HG02623 (cell line): Measurements from ENCODE around the gene CASS4.

ENCODE experiments used
- ATAC-seq: cut with Tn5 transposase; IDR thresholded peaks from one replicate; pipeline ENCODE4 v1.9.1; 2021; ENCODE audit warnings: moderate library complexity; ENCODE audit not compliant: unreplicated experiment

Gene CASS4

GRCh38 chr20:56442389-56443365 lies 30.6 kb downstream of the CASS4 start:
- no peak for ATAC-seq

DNA sequence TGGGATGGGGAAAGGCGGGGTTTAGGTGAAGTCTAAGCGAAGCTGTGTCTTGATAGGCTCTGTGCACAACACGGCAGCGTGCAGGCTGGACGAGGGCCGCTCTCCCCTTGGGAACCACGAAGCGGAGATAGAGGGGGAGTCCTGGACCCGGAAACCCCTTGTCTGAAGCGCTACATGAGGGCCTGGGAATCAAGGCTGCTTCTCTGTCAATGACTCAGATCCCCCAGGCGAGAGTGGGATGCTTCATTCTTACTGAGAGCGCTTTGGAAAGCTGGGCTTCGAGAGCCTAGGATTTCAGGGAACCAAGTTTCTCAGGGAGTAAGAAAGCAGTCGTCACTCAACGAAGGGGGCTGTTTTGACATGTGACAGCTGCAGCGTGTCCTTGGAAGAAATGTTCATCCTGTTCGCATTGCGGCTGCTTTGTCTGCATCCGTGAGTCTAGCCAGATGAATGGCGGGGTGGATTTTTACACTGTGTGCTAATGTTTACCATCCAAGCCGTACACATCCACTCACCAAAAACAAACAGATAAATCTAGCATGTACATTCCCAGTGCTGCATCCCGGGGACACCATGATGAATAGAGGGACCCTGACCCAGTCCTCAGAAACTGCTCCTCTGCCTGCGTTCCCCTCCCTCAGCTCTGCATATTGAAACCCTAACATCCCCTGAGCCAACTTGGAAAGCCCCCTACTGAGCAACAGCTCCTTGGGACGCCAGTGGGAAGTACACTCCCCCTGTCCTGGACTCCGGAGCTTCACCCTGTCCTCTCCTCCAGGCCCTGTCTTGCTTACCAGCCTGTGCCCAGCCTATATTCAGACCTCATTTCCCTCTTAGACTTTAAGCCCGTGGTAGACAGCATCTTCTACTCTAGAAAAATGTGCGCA lies 31.8 kb downstream of the CASS4 start:
- no peak for ATAC-seq

GRCh38 chr20:56445130-56445529 lies 33.1 kb downstream of the CASS4 start:
- no peak for ATAC-seq

DNA sequence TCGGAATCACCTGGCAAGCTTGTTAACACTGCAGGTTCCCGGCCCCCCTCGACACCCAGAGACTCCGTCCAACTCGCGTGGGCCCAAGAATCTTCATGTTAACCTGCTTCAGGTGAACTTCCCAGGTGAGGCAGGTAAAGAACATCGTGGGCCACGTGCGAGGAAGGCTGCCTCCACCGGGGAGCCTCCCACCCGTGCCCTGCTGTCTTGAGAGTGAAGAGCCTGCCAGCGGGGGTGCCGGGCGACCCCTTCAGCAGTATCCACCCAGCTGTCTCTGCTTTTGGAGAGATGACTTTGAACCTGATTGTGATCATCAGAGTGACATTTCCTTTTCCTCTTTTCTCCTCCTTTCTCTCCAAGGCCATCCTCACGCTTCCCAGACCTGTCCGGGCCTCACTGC lies 33.5 kb downstream of the CASS4 start:
- no peak for ATAC-seq

DNA sequence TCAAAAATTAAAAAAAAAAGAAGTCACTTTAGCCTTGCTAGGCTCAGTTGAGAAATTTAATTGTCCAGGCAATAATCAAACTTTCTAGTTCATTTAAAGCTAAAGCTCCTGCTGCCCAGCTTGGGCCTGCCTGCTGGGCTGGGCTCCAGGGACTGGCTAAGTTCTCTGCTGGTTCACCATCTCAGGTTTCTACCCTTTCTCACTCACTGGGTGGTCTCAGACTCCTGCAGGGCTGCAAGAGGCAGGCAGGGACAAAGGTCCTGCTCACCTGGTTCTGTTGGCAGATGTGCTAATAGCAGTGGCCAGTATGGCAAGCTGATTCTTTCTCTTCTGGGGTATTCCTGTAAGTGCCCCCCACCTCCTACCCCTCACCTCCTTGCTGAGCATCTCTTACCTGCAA lies 35.2 kb downstream of the CASS4 start:
- no peak for ATAC-seq

- ATAC-seq: no peak
These were observed 37.4 kb downstream of the CASS4 start for GRCh38 chr20:56449459-56449858.

DNA sequence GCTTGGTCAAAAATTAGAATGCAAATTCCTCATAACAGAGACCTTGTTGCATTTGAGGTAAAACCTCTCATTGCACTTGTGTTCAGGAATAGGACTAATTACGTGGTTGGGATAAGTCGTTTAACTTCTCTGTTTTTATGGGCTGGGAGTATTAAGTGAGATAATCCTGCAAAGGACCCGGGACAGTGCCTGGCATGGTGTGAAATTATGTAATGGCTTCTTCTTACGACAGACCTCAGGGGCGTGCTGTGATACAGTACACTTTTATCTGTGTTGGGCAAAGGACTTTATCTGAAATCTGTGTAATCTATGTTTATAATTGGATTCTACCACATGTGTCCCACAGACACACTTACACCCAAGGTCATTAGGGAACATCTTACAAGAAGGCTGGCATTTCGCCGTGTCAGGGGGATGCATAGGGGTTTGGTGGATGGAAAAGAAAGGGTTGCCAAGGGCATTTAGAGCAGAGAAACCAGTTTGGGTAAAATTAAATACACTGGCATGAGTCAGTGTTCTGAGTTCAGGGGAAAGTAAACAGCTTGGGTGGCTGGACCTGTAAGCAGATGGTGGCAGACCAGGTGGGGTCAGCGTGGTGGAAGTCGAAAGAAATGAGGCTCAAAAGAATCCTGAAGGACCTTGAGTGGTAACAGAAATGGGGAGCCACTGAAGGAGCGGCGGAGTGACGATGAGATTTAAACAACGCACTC lies 39.2 kb downstream of the CASS4 start:
- ATAC-seq: no peak

DNA sequence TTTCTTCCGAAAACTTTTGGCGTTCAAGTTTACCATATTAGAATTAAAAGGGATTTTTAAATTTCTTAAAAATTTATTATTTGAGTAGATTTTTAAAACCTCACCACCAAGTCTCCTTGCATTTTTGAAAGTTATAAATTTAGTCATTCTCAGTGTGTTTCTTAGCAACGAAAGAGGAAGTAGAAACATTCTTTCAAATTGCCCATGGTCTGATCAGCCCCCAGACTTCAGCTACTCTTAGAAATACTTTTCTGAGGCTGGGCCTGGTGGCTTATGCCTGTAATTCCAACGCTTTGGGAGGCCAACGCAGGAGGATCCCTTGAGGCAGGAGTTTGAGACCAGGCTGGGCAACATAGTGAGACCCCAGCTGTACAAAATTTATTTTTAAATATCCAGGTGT lies 41.3 kb downstream of the CASS4 start:
- ATAC-seq: peak; percentile 78

DNA sequence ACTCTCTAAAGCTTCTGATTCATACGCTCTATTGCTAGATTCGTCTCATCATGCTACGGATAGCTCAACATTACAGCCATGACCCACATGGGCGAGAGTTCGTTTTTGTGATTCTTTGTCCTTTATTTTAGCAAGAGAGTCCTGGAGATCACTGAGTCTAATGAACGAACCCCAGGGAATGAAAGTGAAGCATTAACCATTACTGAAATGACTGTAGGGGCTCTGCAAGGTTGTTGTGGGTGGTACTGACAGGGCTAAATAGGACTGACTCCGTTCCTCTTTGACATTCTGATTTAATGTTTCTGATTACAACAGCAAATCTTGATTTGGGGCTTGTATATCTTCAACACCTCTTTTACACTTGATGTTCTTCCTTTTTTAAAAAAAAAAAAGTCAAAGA lies 42.7 kb downstream of the CASS4 start:
- ATAC-seq: peak; percentile 58

GRCh38 chr20:56458206-56458821 lies 46.3 kb downstream of the CASS4 start:
- no peak for ATAC-seq

GRCh38 chr20:56460459-56460858 lies 48.4 kb downstream of the CASS4 start:
- no peak for ATAC-seq

DNA sequence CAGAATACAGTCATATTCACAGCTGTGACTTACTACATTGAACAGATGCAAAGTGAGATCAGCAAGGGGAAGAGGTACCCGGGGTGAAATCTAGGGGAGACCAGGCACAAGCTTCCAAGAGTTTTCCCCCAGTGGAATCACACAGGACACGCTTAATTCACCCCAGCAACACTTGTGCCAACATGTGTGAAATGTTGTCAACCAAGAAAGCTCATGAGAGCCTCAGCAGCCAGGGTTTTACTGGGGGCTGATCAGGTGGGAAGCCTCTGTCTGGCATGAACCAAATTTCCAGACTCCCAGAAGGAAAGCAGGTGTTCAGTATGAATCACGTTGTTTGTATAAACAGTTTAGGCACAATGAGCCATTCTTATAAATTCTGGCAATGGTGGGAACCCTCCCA lies 49.5 kb downstream of the CASS4 start:
- no peak for ATAC-seq

- ATAC-seq: no peak
These were observed 51.4 kb downstream of the CASS4 start for GRCh38 chr20:56463428-56463827.

DNA sequence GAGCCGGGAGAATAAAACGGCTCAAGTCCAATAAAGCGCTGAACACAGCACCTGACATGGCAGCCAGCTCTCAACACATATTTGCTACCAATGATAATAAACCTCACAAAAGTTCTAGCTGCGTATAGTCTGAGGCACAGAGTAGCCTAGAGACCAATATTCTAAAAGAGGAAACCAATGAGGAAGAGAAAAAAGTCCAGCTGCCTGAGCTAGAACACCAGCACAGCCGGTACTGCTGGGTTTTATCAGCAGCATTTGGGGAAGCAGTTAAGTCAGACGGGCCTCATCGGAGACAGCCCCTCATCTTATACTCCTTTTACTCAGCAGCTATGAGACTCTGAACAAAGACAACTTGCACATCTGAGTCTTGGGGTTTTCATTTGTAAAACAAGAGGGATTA lies 53.9 kb downstream of the CASS4 start:
- ATAC-seq: no peak

DNA sequence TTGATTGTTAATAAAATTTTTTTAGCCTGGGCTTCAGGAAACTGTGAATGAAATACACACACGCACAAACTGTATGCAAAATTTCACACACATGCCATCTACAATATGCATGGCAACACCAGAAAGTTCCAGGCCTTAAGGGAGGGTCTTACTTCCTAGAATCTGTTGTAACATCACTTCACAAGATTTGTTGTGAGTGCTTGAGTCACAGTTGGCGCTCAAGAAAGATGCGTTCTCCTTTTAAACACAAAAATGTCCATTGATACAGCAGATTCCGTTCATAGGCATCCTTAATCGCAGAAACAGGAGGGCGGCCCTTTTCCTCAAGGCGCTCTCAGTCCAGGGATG lies 55.9 kb downstream of the CASS4 start:
- ATAC-seq: no peak

- ATAC-seq: peak; percentile 97
These were observed 56.4 kb downstream of the CASS4 start, which contains the start of gene RTF2 for GRCh38 chr20:56468316-56469076. TSS of gene RTF2 (plus strand) at chr20:56468627. CDS start at chr20:56468698, 71 bp downstream.

DNA sequence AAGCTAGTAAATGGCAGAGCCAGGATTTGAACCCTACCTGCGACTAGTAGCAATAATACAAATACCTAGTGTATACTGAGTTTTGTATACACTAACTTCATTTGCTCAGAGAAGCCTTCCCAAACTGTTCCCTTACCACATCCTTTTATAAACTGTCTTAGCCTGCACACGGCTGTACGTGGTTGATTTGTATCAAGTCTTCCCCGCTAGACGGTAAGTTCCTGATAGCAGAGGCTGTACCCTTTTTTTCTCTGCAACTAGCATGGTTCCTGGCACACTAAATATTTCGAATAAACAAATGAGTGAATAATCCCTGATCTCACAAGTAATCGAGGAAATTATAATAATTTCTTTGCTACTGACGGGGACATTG lies 57.0 kb downstream of the CASS4 start:
- no peak for ATAC-seq

- no peak for ATAC-seq
These were observed 71.9 kb downstream of the CASS4 start for GRCh38 chr20:56483970-56484369.

GRCh38 chr20:56487216-56487615 lies 75.2 kb downstream of the CASS4 start:
- no peak for ATAC-seq

GRCh38 chr20:56488566-56488965 lies 76.5 kb downstream of the CASS4 start:
- no peak for ATAC-seq
